ENCODE data around the gene PNPLA7.
A peak's percentile ranks its signal among the peaks of the same experiment; 100 is the strongest.

PNPLA7 gene

DNA sequence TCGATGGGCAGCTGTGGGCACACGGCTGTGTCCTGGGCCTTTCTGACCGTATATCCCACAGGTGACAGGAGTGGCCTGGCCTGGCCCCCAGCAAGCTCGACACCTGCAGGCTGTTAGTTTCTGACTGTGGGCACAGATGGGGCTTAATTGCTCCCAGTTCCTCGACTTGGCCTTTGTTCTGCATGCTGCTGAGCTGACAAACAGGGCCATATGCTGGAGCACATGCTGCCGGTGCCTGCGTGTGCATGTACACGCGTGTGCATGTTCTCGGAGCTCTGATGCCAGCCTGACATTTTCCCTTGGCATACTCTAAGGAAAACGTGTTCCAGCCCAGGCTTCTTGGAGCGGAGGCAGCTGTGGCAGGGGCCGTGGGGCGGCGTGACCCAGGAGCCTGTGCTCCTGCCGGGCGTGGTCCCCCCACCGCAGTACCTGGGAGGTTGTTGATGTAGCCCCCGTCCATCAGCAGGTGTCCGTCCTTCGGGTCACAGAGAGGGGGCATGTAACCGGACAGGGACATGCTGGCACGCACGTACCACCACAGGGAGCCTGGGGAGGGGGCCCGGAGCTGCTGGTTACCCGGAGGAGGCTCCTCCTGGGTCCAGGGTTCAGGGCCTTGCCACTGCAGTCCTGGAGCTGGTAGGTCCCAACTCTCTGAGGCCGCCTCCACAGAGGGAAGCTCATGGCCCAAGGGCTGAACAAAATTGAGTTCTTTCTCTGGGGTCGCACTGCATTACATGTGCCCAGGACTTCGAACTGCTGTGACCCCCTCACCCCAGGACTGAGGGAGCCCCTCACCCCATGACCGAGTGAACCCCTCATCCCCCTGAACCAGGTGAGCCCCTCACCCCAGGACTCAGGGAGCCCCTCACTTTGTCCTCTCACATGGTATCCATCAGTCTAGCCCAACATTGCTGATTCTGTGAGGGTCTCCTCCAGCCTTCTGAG lies 86.9 kb downstream of the PNPLA7 start:
- H3K27ac ChIP-seq = no peak overlapping the region
- ChIA-PET POLR2A (ENCODE audit: low non-redundant PET) (interaction anchor here (0.6 kb wide), 2 partner anchors 22 to 31 kb away, joined by 3 read pairs; no protein-coding TSS in a partner anchor), CTCF (interaction anchor here (1.1 to 1.4 kb wide), 2 partner anchors 18 to 160 kb away, joined by 3 to 5 read pairs; no protein-coding TSS in a partner anchor)
- no peak for DNase-seq (ENCODE audit: low spot score)
- TF ChIP-seq, protein P1, sequence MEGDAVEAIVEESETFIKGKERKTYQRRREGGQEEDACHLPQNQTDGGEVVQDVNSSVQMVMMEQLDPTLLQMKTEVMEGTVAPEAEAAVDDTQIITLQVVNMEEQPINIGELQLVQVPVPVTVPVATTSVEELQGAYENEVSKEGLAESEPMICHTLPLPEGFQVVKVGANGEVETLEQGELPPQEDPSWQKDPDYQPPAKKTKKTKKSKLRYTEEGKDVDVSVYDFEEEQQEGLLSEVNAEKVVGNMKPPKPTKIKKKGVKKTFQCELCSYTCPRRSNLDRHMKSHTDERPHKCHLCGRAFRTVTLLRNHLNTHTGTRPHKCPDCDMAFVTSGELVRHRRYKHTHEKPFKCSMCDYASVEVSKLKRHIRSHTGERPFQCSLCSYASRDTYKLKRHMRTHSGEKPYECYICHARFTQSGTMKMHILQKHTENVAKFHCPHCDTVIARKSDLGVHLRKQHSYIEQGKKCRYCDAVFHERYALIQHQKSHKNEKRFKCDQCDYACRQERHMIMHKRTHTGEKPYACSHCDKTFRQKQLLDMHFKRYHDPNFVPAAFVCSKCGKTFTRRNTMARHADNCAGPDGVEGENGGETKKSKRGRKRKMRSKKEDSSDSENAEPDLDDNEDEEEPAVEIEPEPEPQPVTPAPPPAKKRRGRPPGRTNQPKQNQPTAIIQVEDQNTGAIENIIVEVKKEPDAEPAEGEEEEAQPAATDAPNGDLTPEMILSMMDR (conservative IDR thresholded peaks at IDR 0.05; ENCODE audit: low read depth) = no peak

DNA sequence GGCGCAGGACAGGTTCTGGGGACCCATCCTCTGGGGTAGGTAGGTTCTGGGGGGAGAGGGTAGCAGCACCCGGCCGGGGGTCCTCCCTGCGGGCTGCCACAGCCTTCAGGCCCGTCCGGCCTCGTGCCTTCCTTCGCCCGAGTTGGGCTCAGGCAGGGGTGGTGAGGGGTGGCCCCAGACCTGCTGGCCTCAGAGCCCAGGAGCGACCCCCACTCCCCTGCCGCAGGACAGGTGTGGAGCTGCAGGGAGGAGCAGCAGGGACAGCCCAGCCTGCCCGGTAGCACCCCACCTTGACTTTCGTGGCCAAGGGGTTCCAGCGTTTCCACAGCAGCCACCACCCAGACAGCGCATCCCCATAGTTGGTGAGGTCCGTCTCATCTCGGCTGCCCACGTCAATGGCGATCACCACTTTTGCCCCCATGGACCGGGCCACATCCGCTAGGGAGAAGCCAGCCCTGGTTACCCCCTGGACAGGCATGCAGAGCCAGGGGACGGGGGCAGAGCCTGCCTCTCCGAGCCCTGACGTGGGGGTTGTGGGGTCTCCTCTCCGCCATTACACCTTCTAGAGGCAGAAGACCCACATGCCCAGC lies 87.7 kb downstream of the PNPLA7 start:
- DNase-seq (ENCODE audit: low spot score) = no peak
- H3K27ac ChIP-seq = no peak overlapping the region
- CTCF ChIA-PET = interaction anchor here (1.1 to 1.4 kb wide), 2 partner anchors 17 to 160 kb away, joined by 3 to 5 read pairs; no protein-coding TSS in a partner anchor
- TF ChIP-seq, protein P1 (conservative IDR thresholded peaks at IDR 0.05; ENCODE audit: low read depth) = no peak
- POLR2A ChIA-PET (ENCODE audit: low non-redundant PET) = interaction anchor here (0.6 kb wide), 1 partner anchor 32 kb away, joined by 3 read pairs; no protein-coding TSS in a partner anchor

DNA sequence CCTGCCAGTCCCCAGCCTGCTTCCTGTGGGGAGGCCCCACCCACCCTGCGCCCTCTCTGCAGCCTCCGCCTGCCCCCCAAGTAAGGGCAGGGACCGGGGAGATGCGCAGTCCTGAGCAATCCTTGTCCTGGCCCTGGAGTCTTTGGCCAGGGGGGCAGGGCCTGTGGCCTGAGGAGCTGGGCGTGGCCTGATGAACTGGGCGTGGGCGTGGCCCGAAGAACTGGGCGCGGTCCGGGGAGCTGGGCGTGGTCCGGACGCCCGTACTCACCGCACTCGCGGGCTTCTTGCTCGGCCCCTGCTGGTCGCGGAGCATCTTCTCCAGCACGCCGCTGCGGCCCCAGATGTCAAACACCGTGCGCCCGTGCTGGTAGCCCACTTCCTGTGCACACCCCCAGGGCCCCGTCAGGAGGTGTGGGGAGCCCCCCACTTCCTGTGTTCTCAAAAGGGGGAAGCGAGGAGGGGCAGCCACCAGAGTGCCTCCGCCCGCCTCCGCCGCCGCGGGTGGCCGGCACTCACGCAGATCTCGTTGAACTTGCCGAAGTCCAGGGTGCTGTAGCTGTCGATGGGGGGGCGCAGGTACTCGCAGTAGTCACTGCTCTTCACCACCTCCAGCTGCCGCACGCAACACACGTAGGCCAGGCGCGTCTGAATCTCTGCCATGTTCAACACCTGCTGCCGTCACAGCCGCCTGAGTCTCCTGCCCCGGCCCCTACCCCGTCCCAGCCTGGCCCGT lies 88.4 kb downstream of the PNPLA7 start:
- ChIA-PET POLR2A (ENCODE audit: low non-redundant PET) (no interaction called here), CTCF (no interaction called here)
- no peak overlapping the region; the same call in 1 of the 2 replicates for H3K27ac ChIP-seq
- TF ChIP-seq, protein P1 (conservative IDR thresholded peaks at IDR 0.05; ENCODE audit: low read depth) = no peak
- peak; percentile 51 for DNase-seq (ENCODE audit: low spot score)

DNA sequence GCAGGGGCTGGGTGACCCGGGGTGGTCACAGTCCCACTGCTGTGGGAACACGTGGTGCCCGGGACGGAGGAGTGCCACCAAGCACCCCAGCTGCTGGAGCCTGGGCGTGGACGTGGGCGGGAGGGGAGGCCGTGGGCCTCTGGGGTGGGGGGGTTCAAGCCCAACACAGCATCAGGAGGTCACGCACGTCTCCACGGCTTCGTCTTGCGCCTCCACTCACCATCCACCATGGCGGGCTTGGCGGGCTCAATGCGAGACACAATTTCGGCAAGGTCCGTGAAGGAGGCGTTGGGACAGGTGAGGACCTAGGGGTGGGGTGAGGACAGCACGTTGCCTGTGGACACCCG lies 88.9 kb downstream of the PNPLA7 start:
- TF ChIP-seq, protein P1 (conservative IDR thresholded peaks at IDR 0.05; ENCODE audit: low read depth) = no peak
- POLR2A ChIA-PET (ENCODE audit: low non-redundant PET) = no interaction called here
- no peak overlapping the region; the same call in 1 of the 2 replicates for H3K27ac ChIP-seq
- CTCF ChIA-PET = interaction anchor here (1.4 kb wide), 1 partner anchor 38 kb away, joined by 6 read pairs; the partner anchor contains the start of genes EXD3 and NOXA1
- DNase-seq (ENCODE audit: low spot score) = no peak

DNA sequence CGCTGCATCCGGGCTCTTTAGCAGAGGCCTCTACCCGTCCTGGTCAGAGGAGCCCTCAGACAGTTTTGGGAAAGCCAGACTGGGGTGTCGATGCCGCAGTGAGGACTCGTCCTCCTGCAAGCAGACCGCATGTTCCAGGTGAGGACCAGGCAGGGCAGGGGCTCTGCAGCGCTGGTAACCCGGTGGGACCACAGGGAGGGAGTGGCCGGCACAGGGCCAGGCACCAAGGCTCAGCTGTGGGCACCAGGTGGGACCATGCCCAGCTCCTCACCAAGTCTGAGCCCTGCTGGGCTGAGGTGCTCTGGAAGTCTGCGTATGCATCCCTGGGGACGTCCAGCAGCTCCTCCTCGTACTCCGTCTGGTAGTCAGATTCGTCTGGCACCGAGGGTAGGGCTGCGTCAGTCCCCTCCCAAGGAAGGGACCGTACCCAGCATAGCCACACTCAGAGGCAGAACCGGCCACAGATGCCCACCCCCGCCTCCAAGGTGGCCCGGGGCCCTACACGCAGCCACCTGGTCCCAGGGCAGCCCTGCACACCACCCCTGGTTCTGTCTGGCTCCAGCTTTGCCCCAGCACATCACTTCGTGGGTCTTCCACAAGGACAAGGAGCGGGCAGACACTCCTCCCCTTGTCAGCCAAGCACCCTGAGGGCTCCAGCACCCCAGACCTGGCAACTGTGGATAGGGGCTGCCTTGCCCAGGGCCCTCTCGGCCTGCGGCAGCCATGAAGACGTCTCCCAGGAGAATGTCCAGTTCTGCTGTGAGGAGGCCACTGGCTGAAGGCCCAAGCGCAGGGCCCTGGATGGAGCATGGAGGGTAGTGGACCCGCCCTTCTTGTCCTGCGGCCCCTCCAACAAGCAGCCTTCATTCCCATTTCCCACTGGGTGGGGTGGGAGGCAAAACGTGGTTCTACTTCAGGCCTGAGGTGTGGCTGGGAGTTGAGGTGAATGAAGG lies 89.6 kb downstream of the PNPLA7 start:
- TF ChIP-seq, protein P1 (conservative IDR thresholded peaks at IDR 0.05; ENCODE audit: low read depth) = no peak
- CTCF ChIA-PET = interaction anchor here (0.5 to 1.4 kb wide), 3 partner anchors 18 to 357 kb away, joined by 4 to 6 read pairs (median 4); partner anchors contain the start of genes EXD3 and NOXA1
- POLR2A ChIA-PET (ENCODE audit: low non-redundant PET) = no interaction called here

More for the DNA sequence above, 89.6 kb downstream of the PNPLA7 start:
- peak overlapping the region; percentile 74 for H3K27ac ChIP-seq
- DNase-seq (ENCODE audit: low spot score) = no peak

All from RWPE1 (cell line).